HG03565 (cell line): ENCODE data around the gene PTPN6.

Experiments used
- ATAC-seq: cut with Tn5 transposase; IDR thresholded peaks from one replicate; pipeline ENCODE4 v1.9.1; 2021; ENCODE audit warnings: mild to moderate bottlenecking, moderate library complexity; ENCODE audit not compliant: unreplicated experiment

The PTPN6 gene

GRCh38 chr12:6938353-6939190, 12.6 kb upstream of the PTPN6 start:
- no peak for ATAC-seq

- ATAC-seq: no peak
Measured at GRCh38 chr12:6939191-6939540, 12.0 kb upstream of the PTPN6 start.

GRCh38 chr12:6941267-6941666, 9.9 kb upstream of the PTPN6 start:
- no peak for ATAC-seq

DNA sequence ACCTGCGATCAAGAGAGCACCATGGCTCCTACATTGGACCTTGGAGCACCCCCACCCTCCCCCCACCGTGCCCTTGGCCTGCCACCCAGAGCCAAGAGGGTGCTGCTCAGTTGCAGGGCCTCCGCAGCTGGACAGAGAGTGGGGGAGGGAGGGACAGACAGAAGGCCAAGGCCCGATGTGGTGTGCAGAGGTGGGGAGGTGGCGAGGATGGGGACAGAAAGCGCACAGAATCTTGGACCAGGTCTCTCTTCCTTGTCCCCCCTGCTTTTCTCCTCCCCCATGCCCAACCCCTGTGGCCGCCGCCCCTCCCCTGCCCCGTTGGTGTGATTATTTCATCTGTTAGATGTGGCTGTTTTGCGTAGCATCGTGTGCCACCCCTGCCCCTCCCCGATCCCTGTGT, 9.4 kb upstream of the PTPN6 start:
- no peak for ATAC-seq

DNA sequence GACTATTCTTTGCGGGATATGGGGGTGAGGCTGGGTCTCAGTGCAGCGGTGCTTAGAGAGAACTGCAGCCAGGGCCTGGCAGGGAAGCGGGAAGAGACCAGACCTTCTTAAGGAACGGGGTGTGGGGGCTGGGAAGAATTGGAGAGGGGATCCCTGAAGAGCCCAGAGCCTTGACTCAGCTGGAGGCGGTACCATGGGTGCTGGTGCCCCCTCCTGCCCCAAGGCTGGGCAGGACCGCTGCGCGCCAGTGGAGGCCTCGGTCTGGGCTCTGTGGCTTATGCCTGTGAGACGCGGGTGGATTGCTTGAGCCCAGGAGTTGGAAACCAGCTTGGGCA, 8.9 kb upstream of the PTPN6 start:
- no peak for ATAC-seq

DNA sequence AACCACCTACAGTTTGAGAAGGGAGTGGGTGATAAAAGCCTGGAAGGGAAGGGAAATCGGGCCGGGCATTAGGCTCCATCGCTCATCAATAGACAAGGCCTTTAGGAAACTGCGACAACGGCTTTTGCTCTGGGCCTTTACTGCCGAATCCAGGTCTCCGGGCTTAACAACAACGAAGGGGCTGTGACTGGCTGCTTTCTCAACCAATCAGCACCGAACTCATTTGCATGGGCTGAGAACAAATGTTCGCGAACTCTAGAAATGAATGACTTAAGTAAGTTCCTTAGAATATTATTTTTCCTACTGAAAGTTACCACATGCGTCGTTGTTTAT, 7.8 kb upstream of the PTPN6 start:
- peak; percentile 24 for ATAC-seq

GRCh38 chr12:6943722-6944380, 7.3 kb upstream of the PTPN6 start, which contains the start of the genes C12orf57 and RNU7-1:
Gene C12orf57 (plus strand): TSS chr12:6944022. CDS start chr12:6944122, 100 bp downstream.
Gene RNU7-1 (plus strand): TSS chr12:6943816.
- ATAC-seq: peak; percentile 25

DNA sequence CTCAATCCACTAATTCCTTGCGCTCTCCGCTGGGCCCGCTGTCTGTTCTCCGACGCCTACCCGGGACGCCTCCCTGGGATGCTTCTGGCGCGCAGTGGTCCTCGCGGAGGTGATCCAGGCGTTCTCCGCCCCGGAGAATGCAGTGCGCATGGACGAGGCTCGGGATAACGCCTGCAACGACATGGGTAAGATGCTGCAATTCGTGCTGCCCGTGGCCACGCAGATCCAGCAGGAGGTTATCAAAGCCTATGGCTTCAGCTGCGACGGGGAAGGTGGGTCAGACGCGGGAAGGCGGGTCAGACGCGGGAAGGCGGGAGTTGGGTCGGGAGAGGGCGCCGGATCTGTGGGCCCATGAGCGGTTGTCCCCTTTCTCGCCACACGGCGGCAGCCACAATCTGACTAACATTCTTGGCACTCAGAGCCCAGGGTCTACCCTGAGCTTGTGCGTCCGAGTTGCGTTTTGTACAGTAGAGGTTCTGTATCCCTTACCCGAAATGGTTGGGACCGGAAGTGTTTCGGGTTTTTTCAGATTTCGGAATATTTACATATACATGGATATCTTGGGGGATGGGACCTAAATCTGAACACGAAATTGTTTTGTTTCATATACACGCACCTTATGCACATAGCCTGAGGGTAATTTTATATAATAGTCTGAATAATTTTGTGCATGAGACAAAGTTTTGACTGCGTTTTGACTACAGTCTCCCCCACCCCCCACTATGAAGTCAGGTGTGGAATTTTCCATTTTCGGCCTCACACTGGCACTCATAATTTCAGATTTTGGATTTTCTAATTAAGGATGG, 6.6 kb upstream of the PTPN6 start:
- ATAC-seq: peak; percentile 43

DNA sequence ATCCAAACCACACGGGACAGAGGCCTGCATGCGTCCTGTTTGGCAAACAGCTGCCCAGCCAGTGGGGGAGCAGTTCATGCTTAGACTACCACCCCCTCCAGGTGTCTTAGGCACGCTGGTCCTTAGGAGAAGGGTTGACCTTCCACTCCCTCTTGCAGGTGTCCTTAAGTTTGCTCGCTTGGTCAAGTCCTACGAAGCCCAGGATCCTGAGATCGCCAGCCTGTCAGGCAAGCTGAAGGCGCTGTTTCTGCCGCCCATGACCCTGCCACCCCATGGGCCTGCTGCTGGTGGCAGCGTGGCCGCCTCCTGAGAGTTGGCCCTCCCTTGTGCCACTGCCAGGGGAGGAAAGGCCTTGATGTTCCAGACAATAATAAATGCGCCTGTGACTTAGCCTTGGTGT, 5.5 kb upstream of the PTPN6 start:
- ATAC-seq: no peak

DNA sequence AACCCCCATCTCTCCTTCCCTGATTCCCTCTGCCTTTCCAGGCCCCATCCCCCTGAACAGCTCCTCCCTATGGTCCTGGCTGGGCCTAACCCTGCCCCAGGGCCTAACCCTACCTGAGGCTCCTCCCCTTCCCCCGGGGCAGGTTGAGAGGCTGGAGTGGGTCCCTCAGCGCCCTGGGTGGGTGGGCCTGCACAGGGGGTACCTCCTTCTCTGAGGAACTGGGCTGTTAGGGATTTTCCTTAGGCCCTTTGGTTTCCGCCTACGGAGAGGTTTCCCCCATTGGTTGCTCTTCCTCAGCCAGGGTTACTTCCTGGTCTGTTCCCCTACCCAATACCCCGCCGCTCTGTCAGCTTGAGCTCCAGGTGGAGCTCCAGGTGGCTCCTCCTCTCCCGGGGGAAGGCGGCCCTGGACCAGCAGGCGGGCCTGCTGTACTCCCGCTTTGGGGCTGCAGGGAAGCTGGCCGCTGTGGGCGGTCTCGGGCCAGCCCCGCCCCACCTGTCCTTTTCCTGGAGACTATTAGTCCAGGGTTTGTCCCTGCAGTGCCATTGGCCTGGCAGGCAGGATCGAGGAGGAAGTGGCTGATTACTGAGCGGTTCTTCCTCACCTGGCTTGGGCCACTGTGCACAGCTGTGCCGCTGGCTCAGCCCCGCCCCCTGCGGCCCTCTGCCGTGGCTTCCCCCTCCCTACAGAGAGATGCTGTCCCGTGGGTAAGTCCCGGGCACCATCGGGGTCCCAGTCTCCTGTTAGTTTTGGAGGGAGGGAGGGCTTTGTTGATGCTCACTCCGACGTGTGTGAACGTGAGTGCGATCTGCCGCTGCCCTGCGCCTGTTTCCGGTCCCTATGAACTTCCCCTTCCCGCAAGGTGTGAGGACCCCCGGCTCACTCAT, 4.9 kb upstream of the PTPN6 start:
- ATAC-seq: no peak

- no peak for ATAC-seq
Measured at GRCh38 chr12:6946920-6947374, 4.2 kb upstream of the PTPN6 start.

- ATAC-seq: no peak
Measured at GRCh38 chr12:6947615-6948014, 3.5 kb upstream of the PTPN6 start.

GRCh38 chr12:6948873-6949594, 2.1 kb upstream of the PTPN6 start:
- ATAC-seq: no peak

- no peak for ATAC-seq
Measured at GRCh38 chr12:6950401-6950801, 755 bp upstream of the PTPN6 start.

- no peak for ATAC-seq
Measured at GRCh38 chr12:6951551-6952120, 480 bp downstream of the PTPN6 start.

GRCh38 chr12:6952121-6952862, 1.1 kb downstream of the PTPN6 start:
- ATAC-seq: no peak

- no peak for ATAC-seq
Measured at GRCh38 chr12:6952863-6953441, 1.8 kb downstream of the PTPN6 start.

- peak; percentile 41 for ATAC-seq
Measured at GRCh38 chr12:6953442-6954315, 2.5 kb downstream of the PTPN6 start.
